HG03045 (cell line): ENCODE data around the gene PSTPIP2.

Experiments used
- ATAC-seq: cut with Tn5 transposase; IDR thresholded peaks from one replicate; pipeline ENCODE4 v1.9.1; 2021; ENCODE audit warnings: mild to moderate bottlenecking, moderate library complexity; ENCODE audit not compliant: unreplicated experiment

PSTPIP2 gene

DNA sequence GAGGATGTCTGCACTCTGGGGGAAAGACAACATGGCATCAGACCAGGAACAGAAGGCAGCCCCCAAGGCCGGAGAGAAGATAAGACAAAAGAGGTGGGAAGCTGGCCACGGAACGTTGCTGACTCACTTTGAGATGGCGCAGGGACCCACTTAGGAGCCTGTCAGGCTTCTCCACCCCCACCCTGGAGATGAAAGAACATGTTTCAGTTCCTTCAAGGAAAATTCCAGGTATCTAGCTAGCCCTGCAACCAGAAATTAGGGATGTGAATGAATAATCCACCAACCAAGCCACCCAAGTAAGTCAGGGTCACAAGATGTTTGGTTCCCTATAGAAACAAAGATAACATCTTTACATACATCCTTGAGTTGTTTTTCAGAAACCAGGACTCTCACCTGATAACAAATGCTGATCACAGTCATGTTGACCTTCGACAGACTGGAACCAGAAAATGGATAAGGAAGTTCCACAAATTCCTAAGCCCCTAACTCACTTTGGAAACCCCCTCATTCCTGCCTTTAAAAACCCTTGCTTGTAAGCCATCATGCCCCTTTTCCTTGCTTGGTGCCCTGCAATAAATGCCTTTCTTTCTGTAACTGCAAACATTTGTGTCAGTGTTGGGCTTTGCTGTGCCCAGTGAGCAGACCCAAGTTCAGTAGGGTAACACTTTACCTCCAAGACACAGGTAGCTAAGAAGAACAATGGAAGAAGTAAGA, 31.9 kb downstream of the PSTPIP2 start:
- ATAC-seq: no peak

DNA sequence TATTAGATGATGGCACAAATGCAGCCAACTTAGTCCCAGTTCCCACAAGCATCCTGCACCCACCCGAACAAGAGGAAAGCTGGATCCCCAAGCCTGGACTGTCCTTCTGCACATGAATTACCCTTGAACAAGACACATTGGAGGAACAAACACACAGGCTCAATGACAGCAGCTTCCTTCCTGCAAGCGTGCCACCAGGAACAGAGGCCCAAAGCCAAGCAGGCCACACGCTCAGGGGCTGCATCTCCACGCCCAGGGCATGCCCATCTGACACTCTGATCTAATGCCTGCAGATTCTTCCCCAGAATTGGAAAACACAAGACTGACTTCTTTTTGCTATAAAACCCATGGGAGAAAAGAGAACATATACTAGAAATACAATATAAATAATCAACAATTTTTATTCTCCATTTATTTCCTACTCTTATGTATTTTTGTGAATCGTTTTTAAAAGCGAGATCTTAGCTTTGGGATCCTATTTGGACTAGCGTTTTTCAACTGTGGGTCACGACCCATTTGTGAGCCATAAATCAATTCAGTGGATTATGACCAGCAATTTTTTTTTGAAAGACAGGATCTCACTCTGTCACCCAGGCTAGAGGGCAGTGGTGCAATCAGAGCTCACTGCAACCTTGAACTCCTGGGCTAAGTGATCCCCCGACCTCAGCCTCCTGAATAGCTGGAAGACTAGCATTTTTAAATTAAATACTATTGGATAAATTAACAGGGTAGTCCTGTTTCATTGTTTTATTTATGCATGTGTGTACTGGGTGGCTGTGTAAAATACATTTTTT, 34.4 kb downstream of the PSTPIP2 start:
- no peak for ATAC-seq

- no peak for ATAC-seq
These were observed 36.1 kb downstream of the PSTPIP2 start for GRCh38 chr18:46035696-46036680.

DNA sequence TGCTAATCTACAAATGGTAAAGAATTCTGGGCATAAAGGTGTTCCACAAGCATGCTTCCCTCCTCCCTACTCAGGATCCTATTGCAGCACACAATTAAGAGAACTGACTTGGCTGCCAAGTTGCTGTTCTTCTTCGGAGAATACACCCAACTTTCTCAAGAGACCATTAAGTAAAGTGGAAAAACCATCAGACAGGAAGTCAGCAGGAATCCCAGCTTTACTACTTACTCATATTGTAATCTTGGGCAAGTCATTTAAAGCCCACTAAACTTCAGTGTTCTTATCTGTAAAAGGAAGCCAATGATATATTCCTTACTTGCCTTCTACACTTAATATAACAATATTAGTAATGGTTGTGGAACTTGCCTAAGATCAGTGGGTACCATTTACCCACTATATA, 37.8 kb downstream of the PSTPIP2 start:
- no peak for ATAC-seq

DNA sequence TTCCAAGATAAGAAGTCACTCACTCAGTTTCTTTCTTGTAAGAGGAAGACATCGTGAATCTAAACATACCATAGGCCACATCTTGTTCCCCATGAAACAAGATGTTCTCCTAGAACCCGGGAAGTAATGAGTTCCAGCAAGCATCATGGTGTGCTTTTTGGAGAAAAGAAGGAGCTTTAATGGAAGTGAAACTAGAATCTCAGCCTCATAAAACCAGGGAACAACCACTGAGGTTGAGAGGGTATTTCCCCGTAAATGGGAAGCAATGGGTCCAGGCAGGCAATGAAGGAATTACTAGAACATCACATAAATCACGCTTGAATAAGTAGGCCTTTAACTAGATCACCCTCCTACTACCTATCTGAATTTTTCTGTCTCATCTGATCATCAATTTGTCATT, 40.3 kb downstream of the PSTPIP2 start:
- no peak for ATAC-seq

DNA sequence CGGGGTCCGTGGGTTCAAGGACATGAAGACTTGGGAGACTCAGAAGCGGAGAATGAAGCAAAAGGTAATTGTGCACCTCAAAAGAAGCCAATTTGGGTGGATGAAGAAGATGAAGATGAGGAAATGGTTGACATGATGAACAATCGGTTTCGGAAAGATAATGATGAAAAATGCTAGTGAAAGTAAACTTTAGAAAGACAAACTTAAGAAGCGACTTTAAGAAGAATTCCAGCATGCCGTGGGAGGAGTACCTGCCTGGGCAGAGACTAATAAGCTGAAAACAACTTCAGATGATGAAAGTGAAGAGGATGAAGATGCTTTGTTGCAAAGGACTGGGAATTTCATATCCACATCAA, 43.5 kb downstream of the PSTPIP2 start:
- no peak for ATAC-seq

DNA sequence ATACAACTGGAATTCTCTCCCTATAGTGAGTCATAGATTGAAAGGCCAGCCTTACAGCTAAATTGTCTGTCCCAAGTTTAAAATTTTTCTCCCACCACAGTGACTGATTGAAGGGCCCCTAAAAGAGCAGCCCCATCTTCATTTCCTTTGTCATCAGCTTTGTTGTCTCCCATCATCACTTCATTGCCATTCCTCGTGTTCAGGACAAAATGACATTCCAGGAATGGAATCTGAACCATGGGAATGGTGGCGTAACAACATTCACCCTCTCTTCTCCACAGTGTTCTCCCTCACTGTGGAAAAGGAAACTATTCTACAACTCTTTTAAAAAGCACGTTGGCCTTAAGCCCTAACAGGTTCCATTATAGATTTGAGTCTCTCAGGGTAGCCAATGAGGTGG, 52.1 kb downstream of the PSTPIP2 start:
- no peak for ATAC-seq

- no peak for ATAC-seq
These were observed 58.4 kb downstream of the PSTPIP2 start for GRCh38 chr18:46013484-46014189.

DNA sequence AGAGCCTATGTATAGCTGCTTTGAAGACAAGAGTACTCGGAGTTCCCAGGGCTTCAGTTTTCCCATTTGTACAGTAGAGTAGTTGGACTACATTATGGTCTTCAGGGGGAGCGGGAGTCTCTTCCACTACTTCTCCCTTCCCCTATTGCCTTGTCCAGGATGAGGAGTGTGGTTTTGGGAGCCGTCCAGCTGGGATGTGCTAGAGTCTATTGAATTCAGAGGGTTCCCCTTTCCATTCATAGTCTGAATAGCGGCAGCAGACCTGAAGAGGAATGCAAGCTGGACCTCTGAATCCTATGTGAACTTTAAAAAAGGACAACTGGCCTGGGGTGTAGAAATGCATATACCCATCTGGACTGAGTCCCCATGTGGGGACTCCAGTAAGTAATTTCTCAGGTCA, 61.4 kb downstream of the PSTPIP2 start:
- no peak for ATAC-seq

DNA sequence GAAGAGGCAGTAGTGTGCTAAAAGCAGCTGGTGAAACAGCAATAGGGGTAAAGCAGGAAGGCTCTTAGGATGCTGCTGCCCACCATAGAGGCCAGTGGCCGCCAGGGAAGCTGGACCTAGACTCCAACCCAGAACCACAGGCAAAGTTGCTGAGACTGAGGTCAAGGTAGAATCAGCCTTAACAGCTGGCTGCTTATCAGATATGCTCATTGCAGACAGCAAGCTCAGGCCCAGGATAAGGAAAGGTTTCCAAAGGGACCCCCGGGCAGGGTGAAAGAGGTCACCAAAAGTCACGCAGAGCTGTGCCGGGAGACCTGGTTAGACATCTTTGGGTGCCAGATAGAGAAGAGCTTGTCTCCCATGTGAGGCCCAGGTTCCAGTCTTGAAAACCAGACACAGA, 62.0 kb downstream of the PSTPIP2 start:
- no peak for ATAC-seq

DNA sequence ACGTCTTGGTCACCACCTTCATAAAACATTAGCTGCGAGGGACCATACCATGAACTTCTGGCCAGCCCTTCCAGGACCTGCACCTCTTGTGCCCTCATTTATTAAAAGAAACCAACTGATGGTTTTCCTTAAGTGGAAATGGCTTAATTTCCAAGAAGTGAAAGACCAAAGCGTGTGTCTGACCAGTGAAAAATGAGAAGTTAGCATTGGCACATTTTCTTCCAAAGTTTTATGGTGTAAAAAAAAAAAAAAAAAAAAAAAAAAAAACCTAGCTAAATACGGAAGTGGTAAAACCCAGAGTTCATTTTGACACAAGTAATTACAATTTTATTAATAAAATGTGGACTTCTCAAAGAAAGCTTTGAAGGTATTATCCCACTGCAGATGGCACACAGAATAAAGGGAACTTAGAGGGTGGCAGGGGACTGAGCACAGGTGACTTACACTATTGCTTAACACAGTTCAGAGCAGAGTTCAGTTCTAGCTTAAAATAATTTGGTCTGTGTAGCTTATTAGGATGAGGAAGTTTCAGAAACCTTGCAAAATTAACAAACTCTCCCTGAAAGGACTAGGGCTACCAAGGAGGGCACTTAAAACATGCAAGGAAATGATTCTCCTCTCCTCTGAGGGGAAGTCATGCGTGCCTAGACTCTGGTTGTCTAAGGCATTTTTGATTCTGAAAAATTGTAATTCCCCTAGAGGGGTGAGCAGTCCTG, 62.8 kb downstream of the PSTPIP2 start:
- ATAC-seq: no peak

- no peak for ATAC-seq
These were observed 63.5 kb downstream of the PSTPIP2 start for GRCh38 chr18:46008531-46008930.

- ATAC-seq: no peak
These were observed 64.9 kb downstream of the PSTPIP2 start for GRCh38 chr18:46007165-46007564.

- no peak for ATAC-seq
These were observed 69.1 kb downstream of the PSTPIP2 start for GRCh38 chr18:46002934-46003333.

DNA sequence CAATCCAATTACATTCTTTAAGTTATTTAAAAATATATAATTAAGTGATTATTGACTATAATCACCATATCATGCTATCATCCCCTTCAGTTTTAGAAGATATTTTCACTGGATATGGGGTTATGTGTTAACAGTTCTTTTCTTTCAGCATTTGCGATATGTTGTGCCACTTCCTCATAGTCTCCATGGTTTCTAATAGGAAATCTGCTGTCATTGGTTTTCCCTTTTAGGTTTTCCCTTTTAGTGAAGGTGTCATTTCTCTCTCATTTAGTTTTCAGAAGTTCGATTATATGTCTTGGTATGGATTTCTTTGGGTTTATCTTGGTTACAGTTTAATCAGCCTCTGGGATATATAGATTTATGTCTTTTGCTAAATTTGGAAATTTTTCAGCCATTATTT, 70.2 kb downstream of the PSTPIP2 start:
- no peak for ATAC-seq

- no peak for ATAC-seq
These were observed 71.0 kb downstream of the PSTPIP2 start for GRCh38 chr18:46001074-46001473.

- no peak for ATAC-seq
These were observed 72.5 kb downstream of the PSTPIP2 start for GRCh38 chr18:45999536-45999935.

- ATAC-seq: no peak
These were observed 73.8 kb downstream of the PSTPIP2 start for GRCh38 chr18:45998244-45998643.

- ATAC-seq: no peak
These were observed 74.3 kb downstream of the PSTPIP2 start for GRCh38 chr18:45997700-45998151.

DNA sequence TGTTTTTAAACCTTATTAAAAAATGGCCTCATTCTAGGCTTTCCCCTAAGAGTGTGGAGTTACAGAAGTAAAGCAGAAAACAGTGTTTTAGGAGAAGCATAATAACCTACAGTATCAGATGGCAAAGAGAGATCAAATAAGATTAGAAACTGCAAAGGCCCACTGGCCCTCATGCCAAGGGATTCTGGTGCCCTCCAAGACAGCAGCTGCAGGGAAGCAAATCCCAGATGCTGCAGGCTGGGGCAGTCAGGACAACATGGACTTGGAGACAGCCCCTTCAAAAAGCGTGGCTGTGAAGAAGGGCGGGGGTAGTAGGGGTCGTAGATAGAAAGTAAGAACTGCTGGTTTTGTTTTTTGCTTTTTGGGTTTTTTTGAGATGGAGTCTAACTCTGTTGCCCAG, 76.6 kb downstream of the PSTPIP2 start:
- ATAC-seq: no peak
